M059J (cell line): ENCODE data around the gene ZNF385B. TPM values are rescaled to one million over a fixed set of nuclear protein-coding genes. Genes with fewer than 3 reads are reported as not detected.

ENCODE experiments used
- DNase-seq: peaks from one replicate; pipeline ENCODE4 v3.0.0-alpha.2; 2012; ENCODE audit warnings: low read depth
- total RNA-seq: library from RNA; depleted of rRNA; stranded (reverse); fragments of >200 nt; shearing (Covaris generic); gene quantifications from 2 replicates; pipeline ENCODE4 v1.2.3, GENCODE V29; 2014

ZNF385B gene
- total RNA-seq, 1 experiment from 2014 or later, result 2.4 TPM

DNA sequence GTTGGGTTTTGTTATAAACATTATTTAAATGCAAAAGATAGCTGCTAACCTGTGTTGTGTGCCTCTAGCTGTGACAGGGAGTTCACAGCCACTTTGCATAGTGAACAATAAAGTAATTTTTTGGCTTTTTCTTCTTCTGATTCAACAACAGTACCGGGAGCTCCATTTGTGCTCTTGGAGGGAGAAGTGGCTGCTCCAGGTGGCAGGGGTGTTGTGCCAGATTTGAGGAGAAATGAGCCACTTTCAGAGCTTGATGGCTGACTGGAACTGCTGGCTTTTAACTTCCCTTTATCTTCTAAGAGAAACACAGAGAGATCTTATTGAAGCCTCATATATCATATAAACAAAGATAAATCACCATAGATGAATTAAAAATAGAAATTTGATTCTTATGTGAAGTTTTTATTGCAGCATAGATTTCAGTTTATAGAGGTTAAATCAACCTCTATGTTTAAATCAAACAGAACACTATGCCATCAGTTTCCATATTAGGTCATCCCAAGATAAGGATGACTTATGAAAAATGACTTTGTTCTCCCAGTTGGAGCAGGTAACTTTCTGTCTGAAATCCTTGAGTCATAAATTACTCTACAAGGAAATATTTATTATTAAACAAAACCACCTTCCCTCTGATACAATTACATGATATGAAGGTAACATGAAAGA, 414.8 kb downstream of the ZNF385B start:
- DNase-seq, result no peak

- DNase-seq, result no peak
Measured at GRCh38 chr2:179444056-179444455, 417.4 kb downstream of the ZNF385B start.

GRCh38 chr2:179443180-179443579, 418.2 kb downstream of the ZNF385B start:
- DNase-seq, result no peak

DNA sequence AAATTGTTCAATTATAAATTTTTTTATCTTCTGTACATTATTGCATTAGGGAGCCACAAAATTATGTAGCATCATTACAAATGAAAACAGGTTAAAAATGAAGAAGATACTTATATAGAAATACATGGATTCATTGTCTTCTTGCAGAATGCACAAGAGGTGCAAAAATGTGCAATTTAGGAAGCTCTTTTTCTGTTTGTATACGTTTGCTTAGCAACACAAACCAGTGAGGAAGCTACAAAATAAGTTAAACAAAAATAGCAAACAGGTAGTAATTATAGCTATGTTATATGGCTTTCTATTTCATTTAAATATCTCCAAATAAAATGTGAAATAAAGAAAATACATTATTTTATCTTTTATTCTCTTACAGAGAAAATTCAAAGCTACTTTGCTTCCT, 419.2 kb downstream of the ZNF385B start:
- no peak for DNase-seq

DNA sequence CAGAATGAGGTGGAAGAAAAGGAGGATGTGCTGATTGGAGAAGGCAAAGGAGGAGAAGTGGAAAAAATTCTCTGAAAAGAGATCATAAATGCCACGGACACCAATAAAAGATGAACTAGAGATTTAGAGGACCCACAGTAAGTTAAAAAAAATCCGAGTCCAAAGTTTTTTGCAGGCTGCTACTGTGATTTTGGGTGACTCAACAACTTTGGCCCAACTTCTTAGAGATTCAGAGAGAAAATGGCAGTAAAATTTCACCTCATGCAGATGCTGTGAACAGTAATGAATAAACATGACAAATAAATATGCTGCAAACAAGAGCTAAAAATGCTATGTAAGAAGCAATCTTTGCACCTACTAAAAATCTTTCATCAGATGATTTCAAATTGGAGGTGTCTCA, 419.9 kb downstream of the ZNF385B start:
- DNase-seq, result no peak

GRCh38 chr2:179440642-179441251, 420.7 kb downstream of the ZNF385B start:
- peak; percentile 38 for DNase-seq

DNA sequence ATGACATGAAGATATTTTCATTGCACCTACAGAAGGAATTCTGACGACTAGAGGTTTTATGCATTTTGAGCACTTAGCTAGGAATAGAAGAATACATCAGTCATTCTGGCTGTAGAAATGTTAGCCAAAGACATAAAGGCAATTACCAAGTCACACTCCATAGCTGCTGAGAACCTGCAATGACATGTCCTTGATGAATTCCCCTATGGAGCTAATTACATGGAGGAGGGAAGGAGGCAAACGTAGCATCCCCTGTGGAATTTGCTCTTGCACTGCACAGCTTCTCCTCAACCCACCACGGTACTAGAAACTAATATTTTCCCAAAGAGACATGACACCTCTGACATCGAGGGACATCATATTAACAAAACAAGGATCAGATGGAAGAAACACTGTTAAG, 422.8 kb downstream of the ZNF385B start:
- DNase-seq, result no peak

DNA sequence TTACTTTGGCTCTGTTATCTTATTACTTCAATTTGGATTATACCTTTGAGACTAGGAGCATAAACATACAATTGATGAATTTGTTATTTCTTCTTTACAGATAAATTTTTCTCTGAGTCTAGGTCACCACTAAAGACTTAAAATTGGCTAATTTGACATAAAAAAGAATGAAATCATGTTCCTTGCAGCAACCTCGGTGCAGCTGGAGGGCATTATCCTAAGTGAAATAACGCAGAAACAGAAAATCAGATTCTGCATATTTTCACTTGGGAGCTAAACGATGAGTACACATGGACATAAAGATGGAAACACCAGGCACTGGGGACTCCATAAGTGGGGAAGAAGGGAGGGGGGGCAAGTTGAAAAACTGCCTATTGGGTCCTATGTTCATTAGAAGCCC, 424.0 kb downstream of the ZNF385B start:
- DNase-seq, result no peak

GRCh38 chr2:179435566-179435965, 425.8 kb downstream of the ZNF385B start:
- no peak for DNase-seq

GRCh38 chr2:179435000-179435399, 426.4 kb downstream of the ZNF385B start:
- DNase-seq, result no peak

- DNase-seq, result no peak
Measured at GRCh38 chr2:179434357-179434756, 427.1 kb downstream of the ZNF385B start.

DNA sequence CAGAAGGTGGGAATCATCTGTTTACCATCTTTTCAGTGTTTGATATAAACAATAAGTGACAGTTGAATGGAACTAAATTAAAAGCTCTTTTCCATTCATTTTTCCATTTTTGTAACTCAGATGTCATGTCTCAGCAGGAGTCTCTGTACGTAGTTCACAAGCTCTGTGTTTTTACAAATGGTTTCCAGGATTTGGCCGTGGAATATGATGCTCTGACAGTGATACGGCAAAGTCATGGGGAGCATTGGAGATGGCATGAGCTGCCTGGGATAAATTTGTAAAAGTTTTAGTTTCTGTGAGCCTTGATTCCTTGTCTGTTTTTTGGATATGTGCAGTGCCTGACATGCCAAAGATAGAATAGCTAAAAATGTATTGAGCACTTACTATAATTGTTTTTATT, 428.7 kb downstream of the ZNF385B start:
- DNase-seq, result no peak

DNA sequence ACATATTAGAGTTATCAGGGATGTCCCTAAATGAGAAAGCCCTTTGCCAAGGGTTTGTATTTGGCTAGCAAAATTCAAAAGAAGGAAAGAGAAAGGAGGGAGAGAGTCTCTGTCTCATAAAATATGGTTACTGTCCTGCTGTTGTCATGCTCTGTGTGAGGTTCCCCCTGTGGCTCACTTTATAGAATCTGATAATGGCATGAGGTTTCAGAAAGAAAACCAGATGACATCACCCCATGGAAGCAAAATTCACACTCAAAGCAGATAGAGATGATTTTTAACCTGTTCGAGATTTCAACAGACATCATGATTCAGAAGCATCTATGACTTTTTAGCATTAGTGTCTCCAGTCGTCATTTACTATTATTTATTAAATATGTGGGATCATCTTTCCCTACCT, 431.8 kb downstream of the ZNF385B start:
- DNase-seq, result no peak

DNA sequence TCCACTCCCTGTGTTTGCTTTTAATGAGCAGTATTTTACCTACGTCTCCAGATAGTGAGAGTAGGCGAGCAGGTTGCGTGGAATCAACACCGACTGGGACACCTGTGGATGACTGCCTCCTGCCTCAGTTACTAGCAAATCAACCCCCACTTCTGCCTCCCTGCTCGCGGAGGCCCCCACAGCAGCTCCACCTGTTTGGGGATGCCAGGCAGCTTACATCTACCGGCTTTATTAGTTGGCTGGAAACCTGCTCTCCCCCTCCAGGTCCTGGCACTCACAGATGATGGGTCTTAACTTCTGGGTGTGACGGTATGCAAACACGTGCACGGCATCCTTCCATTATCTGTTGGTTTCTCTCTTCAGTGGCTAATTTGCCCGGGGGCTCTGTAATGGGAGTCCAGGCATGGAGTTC, 432.3 kb downstream of the ZNF385B start:
- DNase-seq, result no peak

DNA sequence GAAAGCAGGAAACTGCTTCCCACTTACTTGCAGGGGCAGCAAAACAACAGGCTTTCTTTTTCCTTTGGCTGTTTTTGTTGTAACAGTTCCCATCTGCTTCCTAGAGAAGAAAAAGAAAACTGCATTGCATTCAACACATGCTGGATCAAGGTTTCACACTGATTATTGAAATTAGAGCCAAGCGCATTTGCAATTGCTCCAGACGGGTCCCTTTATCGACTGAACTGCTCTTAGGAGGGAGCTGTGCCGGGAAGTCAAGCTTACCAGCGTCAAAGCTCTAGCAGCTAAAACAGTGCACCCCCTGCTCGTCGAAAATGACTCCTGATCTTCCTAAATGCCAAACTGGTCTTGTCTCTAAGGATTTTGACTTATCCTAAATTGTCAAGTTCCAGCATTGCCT, 432.8 kb downstream of the ZNF385B start:
- no peak for DNase-seq

- DNase-seq, result no peak
Measured at GRCh38 chr2:179427065-179427464, 434.3 kb downstream of the ZNF385B start.

- no peak for DNase-seq
Measured at GRCh38 chr2:179424571-179424970, 436.8 kb downstream of the ZNF385B start.

GRCh38 chr2:179422037-179422643, 439.3 kb downstream of the ZNF385B start:
- peak; percentile 59 for DNase-seq

DNA sequence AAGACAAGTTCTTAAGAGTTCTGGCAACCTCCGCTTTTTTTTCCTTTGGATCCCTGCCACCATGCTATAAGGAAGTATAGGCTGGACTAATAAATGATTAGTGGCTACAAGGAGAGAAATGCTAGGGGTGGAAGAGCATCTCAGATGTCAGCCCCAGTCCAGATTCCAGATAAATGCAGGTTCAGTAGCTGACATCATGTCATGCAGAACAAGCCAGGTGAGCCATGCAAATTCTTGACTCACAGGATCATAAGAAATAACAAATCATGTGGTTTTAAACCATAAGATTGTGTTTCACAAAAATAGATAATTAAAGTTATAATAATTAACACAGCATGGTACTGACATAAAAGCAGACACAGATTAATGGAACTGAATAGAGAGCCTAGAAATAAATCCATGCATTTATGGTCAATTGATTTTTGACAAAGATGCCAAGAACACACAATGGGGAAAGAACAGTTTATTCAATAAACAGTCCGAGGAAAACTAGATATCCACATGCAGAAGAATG, 443.9 kb downstream of the ZNF385B start:
- no peak for DNase-seq

DNA sequence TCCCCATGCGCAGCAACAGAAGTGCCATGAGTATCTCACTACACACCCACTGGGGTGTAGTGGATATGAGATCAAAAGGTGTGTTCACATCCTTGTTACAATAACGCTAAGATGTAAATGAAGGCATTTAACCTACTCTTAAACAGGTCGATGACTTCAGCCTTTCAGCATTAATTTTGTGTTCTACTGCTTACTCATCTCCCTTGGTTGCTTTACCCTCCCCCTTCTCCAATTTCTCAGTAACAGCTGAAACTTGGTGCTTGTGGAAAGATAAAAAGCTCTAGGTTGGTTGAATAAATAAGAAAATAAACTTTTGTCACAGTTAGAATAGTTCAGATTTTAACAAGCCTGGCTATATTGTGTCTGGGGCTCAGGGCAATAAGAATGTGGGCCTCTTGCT, 449.3 kb downstream of the ZNF385B start:
- DNase-seq, result peak; percentile 11

DNA sequence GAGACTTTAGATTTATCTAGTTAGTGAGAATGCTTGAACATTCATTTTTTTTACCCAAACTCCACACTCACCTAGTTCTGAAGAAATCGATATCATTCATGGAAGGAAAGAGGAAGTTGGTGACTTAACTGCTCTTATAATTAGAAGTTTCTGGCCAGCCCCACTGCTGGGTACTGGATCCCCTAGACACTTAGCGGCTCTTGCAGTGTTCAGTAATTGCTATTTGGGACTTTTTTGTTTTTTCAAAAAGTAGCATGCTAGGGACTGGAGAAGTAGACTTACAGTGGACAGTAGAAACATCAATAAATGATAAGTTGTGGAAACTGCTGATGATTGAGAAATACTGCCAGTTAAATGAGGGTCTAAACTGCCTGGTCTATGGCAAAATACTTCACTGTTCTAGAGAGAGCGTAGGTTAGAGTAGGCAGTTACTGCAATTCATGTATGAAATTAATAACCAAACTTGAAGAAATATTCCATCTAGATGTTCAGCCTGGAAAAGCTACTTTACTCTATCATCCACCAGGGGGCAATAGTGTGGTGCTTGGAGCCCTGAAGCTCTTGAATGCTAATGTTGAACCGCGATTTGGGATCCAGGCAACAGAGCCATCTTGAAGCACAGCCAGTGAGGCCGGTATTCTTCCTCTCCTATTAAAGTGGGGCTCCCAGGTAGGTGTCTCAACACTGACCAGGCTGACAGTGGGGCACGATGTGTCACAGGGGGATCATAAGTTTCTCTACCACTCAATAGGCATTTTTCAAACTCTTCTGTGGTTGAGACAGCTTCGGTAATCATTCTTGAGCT, 450.7 kb downstream of the ZNF385B start:
- DNase-seq, result peak; percentile 60

- DNase-seq, result no peak
Measured at GRCh38 chr2:179403624-179404023, 457.8 kb downstream of the ZNF385B start.
